K562 treated with DMSO at 1 percent for 4 hours (cell line): ENCODE data around the gene OR2AT4. TPM values are rescaled to one million over a fixed set of nuclear protein-coding genes. Genes with fewer than 3 reads are reported as not detected.

ENCODE experiments used
- total RNA-seq: library from RNA; unstranded; fragments of 300-600 nt; gene quantifications from 2 replicates; pipeline ENCODE4 v1.2.3, GENCODE V29; 2022; ENCODE audit not compliant: insufficient read depth

The OR2AT4 gene
- 0.86 and 1.1 TPM in 2 replicates for total RNA-seq

GRCh38 chr11:75096456-75097172 is at the start of gene OR2AT4:
Gene OR2AT4 (minus strand): TSS chr11:75096876.

Other genes starting within 250 kb of the OR2AT4 start
- 8.2 and 13.7 TPM in 2 replicates for gene XRRA1, start 147.8 kb downstream of the OR2AT4 start, total RNA-seq
- gene SPCS2, start 147.6 kb downstream of the OR2AT4 start, total RNA-seq = 57.6 and 75.7 TPM in 2 replicates
- gene NEU3, start 107.9 kb downstream of the OR2AT4 start, total RNA-seq = 7.7 and 12.9 TPM in 2 replicates
- 21.8 and 32.1 TPM in 2 replicates for gene SLCO2B1, start 54.2 kb upstream of the OR2AT4 start, total RNA-seq
- not detected in 2 replicates for gene TPBGL, start 143.9 kb upstream of the OR2AT4 start, total RNA-seq